ENCODE results near the gene SOWAHA. TPM values are rescaled to one million over a fixed set of nuclear protein-coding genes. Genes with fewer than 3 reads are reported as not detected.
A peak's percentile ranks its signal among the peaks of the same experiment; 100 is the strongest.

SOWAHA gene
- total and polyA plus RNA-seq, 2 of the 8 experiments (the other 6 are each of a cell fraction or from before 2014, with no cell fraction given), result 0.09 to 0.11 TPM

DNA sequence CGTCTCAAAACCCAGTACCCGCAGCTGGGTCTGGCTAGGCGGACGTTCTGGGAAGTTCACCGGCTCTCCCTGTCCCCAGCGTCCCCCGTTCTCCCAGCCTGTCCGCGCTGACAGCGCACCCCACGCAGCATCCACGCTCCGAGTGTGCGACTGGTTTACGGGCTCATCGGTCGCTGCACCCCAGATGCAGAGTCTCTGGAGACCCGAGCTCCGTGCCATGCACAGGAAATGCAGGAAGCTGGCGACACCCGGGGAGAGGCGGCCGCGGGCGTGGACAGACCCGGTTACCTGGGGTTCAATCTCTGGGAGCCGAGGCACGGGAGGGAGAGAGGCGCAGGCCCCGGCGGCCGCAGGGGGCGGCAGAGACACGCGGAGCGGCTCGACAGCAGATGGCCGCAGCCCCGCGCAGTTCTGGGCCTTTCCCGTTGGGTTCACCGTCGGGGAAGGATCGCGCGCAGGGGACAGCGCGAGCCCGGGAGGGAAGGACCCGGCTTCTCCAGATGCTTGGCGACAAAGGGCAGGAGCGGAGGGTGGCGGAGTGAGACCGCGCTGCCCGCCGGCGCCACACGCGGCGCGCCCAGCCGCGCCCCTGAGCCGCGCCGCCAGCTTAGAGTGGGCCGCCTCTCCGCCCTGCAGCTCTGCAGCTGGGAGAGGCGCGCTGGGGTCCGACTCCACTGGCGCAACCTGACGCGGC is 16.8 kb downstream of the SOWAHA start:
- peak overlapping the region in 3 of 4 experiments; percentile 48 to 62 (median 49); a peak in 4 of 7 replicates for H3K9ac ChIP-seq (replicated peaks in 1 of 4; ENCODE audit: extremely low read depth in 1 of 4, low read depth in 3 of 4, low read length in 3 of 4)
- TF ChIP-seq TEAD4 (IDR thresholded peaks at IDR 0.05; ENCODE audit: low read depth, low read length), result no peak
- no peak for TF ChIP-seq POU5F1 (IDR thresholded peaks at IDR 0.05; ENCODE audit: low read depth, low read length)
- 0 out of 2 replicates have a peak, but pooled peaks have one; percentile 63 for TF ChIP-seq YY1 (IDR thresholded peaks at IDR 0.05; ENCODE audit: low read depth, low read length)
- TF ChIP-seq CBX5 (IDR thresholded peaks at IDR 0.05; ENCODE audit: low read depth, low read length), result no peak
- TF ChIP-seq BCL11A (IDR thresholded peaks at IDR 0.05; ENCODE audit: low read depth in 2 of 2, low read length in 2 of 2), result no peak
- 0 out of 2 replicates have a peak, but pooled peaks have one; percentile 38 for TF ChIP-seq CREB1 (IDR thresholded peaks at IDR 0.05)
- TF ChIP-seq CBX8 (IDR thresholded peaks at IDR 0.05; ENCODE audit: borderline replicate concordance, low read depth, low read length), result no peak
- no peak for TF ChIP-seq SP4 (IDR thresholded peaks at IDR 0.05; ENCODE audit: low read length)
- TF ChIP-seq NRF1 (IDR thresholded peaks at IDR 0.05; ENCODE audit: low read depth, low read length), result no peak
- no peak for TF ChIP-seq RNF2 (IDR thresholded peaks at IDR 0.05; ENCODE audit: borderline replicate concordance, low read depth, low read length, missing control alignments, poor library complexity, severe bottlenecking)
- TF ChIP-seq SIX5 (IDR thresholded peaks at IDR 0.05; ENCODE audit: low read depth, low read length), result no peak

More for the DNA sequence above, 16.8 kb downstream of the SOWAHA start:
- peak overlapping the region; percentile 83; the same call in 1 of the 2 replicates for H4K8ac ChIP-seq (ENCODE audit: extremely low read depth, insufficient read depth, low read length)
- H2BK120ac ChIP-seq (replicated peaks; ENCODE audit: low read depth, low read length), result no peak overlapping the region
- peak overlapping the region; percentile 74; the same call in 1 of the 2 replicates for H2AFZ ChIP-seq (ENCODE audit: low read length)
- peak overlapping the region; percentile 35 to 74 (median 70) for H3K4me3 ChIP-seq (ENCODE audit: extremely low read depth in 1 of 4, insufficient read depth in 2 of 4, low read depth in 3 of 4, low read length in 4 of 4)
- H3K14ac ChIP-seq (ENCODE audit: insufficient read length), result no peak overlapping the region
- no peak overlapping the region for H2BK12ac ChIP-seq (ENCODE audit: low read depth, low read length)
- no peaks in the 10 kb centered on the region for H4K20me1 ChIP-seq (replicated peaks in 1 of 2; ENCODE audit: control insufficient read depth in 1 of 2, insufficient read depth in 2 of 2, low read length in 2 of 2)
- H3K27ac ChIP-seq (ENCODE audit: low read depth, low read length), result no peak overlapping the region
- FAIRE-seq (no peak), DNase-seq (ENCODE audit: low read depth in 1 of 2, low spot score in 2 of 2) (peak in 1 of 2 experiments; percentile 82)
- H3K9me3 ChIP-seq (ENCODE audit: insufficient read depth in 2 of 2, low read depth in 1 of 2, low read length in 1 of 2), result no peaks in the 10 kb centered on the region
- H3K4ac ChIP-seq (replicated peaks; ENCODE audit: insufficient read length, low read depth, low read length), result no peak overlapping the region
- H3K23me2 ChIP-seq (ENCODE audit: low read depth, low read length), result peaks cover 10% of the 10 kb centered on the region; the same call in 1 of the 2 replicates
- peaks cover 0 to 15% (median 13%) of the 10 kb centered on the region in 4 experiments; a peak in 6 of 7 replicates for H3K4me1 ChIP-seq (replicated peaks in 1 of 4; ENCODE audit: control insufficient read depth in 3 of 4, insufficient read depth in 4 of 4, low read length in 3 of 4)
- no peaks in the 10 kb centered on the region for H3K36me3 ChIP-seq (ENCODE audit: control insufficient read depth in 2 of 4, insufficient read depth in 4 of 4, low read length in 3 of 4)
- no peak overlapping the region for H3K23ac ChIP-seq (ENCODE audit: insufficient read length)
- H2BK5ac ChIP-seq (ENCODE audit: low read depth, low read length), result no peak overlapping the region
- H4K5ac ChIP-seq (ENCODE audit: insufficient read length, low read depth, low read length), result no peak overlapping the region
- no peak overlapping the region for H2BK15ac ChIP-seq (ENCODE audit: low read length)
- CTCF ChIA-PET (ENCODE audit: partially characterized antibody), result interaction anchor here (1.0 to 25.6 kb wide), 11 partner anchors 9 to 77 kb away, joined by 3 to 465 read pairs (median 5); partner anchors contain the start of genes CCNI2, GDF9, LEAP2 and UQCRQ
- POLR2A ChIA-PET (ENCODE audit: partially characterized antibody), result interaction anchor here (0.6 to 5.7 kb wide), 4 partner anchors 9 to 222 kb away, joined by 3 to 30 read pairs (median 4); partner anchors contain the start of genes HSPA4 and SOWAHA
- H3K18ac ChIP-seq (ENCODE audit: extremely low read depth, low read length), result peak overlapping the region; percentile 60; the same call in 1 of the 2 replicates
- peak overlapping the region; percentile 12 to 81 for H3K4me2 ChIP-seq (ENCODE audit: insufficient read depth in 1 of 2, low read depth in 2 of 2, low read length in 2 of 2)
- no peak overlapping the region for H3K56ac ChIP-seq (replicated peaks; ENCODE audit: insufficient read length, low read depth, low read length)
- H4K91ac ChIP-seq (replicated peaks; ENCODE audit: insufficient read length, low read length), result no peak overlapping the region
- H2AK5ac ChIP-seq (ENCODE audit: low read depth, low read length), result no peak overlapping the region
- peaks cover 30 to 67% (median 58%) of the 10 kb centered on the region in 4 experiments for H3K27me3 ChIP-seq (replicated peaks in 1 of 4; ENCODE audit: control insufficient read depth in 3 of 4, extremely low read depth in 1 of 4, insufficient read depth in 3 of 4, low read length in 3 of 4)
- no peaks in the 10 kb centered on the region for H3K79me1 ChIP-seq (ENCODE audit: low read depth, low read length)
- no peak overlapping the region for H2BK20ac ChIP-seq (ENCODE audit: low read length)
- WGBS, 2 experiments (ENCODE audit: extremely low coverage in 1 of 2, insufficient coverage in 1 of 2, insufficient read length in 1 of 2, insufficient replicate concordance in 2 of 2, low coverage in 1 of 2, low lambda C conversion rate in 2 of 2, missing lambda C conversion rate in 1 of 2), result 6% methylated on average over 72 of the region's 75 CpGs; no CpG with 5 or more reads in 1 of the 2 experiments
- H3K79me2 ChIP-seq (ENCODE audit: control insufficient read depth in 1 of 2, insufficient read depth in 2 of 2, low read length in 2 of 2), result no peaks in the 10 kb centered on the region
